Duodenal mucosa (tissue), 2 donors: Measurements from ENCODE around the gene CGAS.
"Not testable (repeated sequence)": the region's sequence is repeated elsewhere in the genome, so short reads cannot be mapped to it uniquely, and the experiment has no call there.

Experiments used
- H3K27ac ChIP-seq: one replicate; pipeline ENCODE4 v1.7.0; 2013; ENCODE audit warnings: low read depth, low read length
- H3K27me3 ChIP-seq, 2 donors: one replicate each; pipeline ENCODE4 v1.7.0; 2013; ENCODE audit warnings: low read length in 2 of 2, control low read depth in 1 of 2; ENCODE audit not compliant: insufficient read depth in 2 of 2, control insufficient read depth in 1 of 2
- H3K36me3 ChIP-seq, 2 donors: one replicate each; pipeline ENCODE4 v1.7.0; 2013; ENCODE audit warnings: low read length in 2 of 2, control low read depth in 1 of 2; ENCODE audit not compliant: insufficient read depth in 2 of 2, control insufficient read depth in 1 of 2
- H3K4me1 ChIP-seq, 2 donors: one replicate each; pipeline ENCODE4 v1.7.0; 2013; ENCODE audit warnings: low read length in 2 of 2, control low read depth in 1 of 2; ENCODE audit not compliant: insufficient read depth in 2 of 2, control insufficient read depth in 1 of 2
- H3K4me3 ChIP-seq, 2 donors: one replicate each; pipeline ENCODE4 v1.7.0; 2013; ENCODE audit warnings: low read length in 2 of 2, low read depth in 1 of 2
- H3K9ac ChIP-seq, 2 donors: one replicate each; pipeline ENCODE4 v1.7.0; 2013; ENCODE audit warnings: low read length in 2 of 2, low read depth in 1 of 2
- H3K9me3 ChIP-seq, 2 donors: one replicate each; pipeline ENCODE4 v1.7.0; 2013; ENCODE audit warnings: low read length in 2 of 2, control low read depth in 1 of 2; ENCODE audit not compliant: control insufficient read depth in 1 of 2

Gene CGAS

DNA sequence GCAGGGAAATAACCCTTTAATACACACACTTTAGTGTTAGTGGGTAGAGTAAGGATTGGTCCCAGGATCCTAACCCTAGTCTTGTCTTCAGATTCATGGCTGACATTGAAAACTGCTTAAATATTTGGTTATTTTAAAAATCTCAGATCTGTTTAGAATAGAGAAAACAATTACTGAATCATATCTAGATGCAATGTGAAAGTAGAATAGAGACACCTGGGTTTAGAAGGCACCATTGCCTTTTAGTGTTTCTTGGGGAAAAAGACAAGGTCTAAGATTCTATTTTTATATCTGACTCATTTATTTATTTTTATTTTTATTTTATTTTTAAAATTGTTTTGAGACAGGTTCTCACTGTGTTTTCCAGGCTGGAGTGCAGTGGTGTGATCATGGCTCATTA is 51.4 kb downstream of the CGAS start:
- Histone ChIP-seq H3K27me3 (no peaks in the 10 kb centered on the region), H3K4me1 (no peaks in the 10 kb centered on the region), H3K9me3 (no peaks in the 10 kb centered on the region), H3K9ac (no peak overlapping the region), H3K36me3 (no peaks in the 10 kb centered on the region), H3K4me3 (no peak overlapping the region), H3K27ac (no peak overlapping the region)

DNA sequence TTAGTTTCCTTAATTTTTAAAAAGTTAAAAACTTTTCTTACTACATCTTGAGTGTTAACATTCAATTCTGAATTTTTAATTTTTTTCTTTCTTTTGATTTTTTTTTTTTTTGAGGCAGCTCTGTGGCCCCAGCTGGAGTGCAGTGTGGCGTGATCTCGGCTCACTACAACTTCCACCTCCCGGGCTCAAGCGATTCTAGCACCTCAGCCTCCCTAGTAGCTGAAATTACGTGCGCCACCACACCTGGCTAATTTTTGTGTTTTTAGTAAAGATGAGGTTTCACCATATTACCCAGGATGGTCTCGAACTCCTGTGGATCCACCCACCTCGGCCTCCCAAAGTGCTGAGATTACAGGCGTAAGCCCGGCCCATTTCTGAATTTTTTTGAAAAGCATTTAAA is 56.2 kb downstream of the CGAS start:
- Histone ChIP-seq H3K36me3 (no peaks in the 10 kb centered on the region), H3K27ac (no peak overlapping the region), H3K4me1 (no peaks in the 10 kb centered on the region), H3K9me3 (no peaks in the 10 kb centered on the region), H3K27me3 (no peaks in the 10 kb centered on the region), H3K4me3 (no peak overlapping the region), H3K9ac (no peak overlapping the region)

DNA sequence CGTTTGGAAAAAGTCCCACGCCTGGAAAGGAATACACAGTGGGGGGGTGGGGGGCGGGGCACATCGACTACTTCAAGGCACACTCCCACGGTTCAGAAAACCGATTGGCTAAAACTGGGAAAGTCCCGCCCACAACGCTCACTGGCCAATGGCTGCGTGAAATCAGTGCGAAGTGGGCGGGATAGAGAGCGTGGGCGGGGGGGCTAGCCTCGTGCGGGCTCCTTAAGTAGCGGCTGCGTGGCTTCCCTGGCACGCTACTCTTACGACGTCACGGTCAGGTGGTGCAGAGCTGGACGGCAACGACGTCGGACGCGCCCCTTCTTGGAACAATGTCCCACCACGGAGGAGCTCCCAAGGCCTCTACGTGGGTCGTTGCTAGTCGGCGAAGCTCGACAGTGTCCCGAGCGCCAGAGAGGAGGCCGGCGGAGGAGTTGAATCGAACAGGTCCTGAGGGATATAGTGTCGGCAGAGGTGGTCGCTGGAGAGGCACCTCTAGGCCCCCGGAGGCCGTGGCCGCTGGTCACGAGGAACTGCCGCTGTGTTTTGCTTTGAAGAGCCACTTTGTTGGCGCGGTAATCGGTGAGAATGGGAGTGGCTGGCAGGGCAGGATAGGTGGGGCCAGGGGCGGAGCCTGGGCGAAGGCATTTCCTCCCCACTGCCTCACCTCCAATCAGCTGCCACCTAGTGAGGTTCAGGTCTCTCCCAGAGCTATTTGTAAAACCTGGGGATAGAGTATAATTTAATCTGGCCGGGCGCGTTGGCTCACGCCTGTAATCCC is 57.3 kb downstream of the CGAS start, which contains the start of gene DDX43:
Gene DDX43, plus strand, starts transcription at position 252 of the 778 bp plus-strand sequence. Its CDS starts 78 bp downstream, at position 330.
- H3K4me3 ChIP-seq = peak within 1 kb of the TSS; percentile 55 to 56
- no peaks in the 10 kb centered on the region for H3K9me3 ChIP-seq
- H3K36me3 ChIP-seq = no peaks in the 10 kb centered on the region
- H3K4me1 ChIP-seq = no peaks in the 10 kb centered on the region
- H3K9ac ChIP-seq = no peak within 1 kb of the TSS
- no peaks in the 10 kb centered on the region for H3K27me3 ChIP-seq
- peak within 1 kb of the TSS; percentile 32 for H3K27ac ChIP-seq

DNA sequence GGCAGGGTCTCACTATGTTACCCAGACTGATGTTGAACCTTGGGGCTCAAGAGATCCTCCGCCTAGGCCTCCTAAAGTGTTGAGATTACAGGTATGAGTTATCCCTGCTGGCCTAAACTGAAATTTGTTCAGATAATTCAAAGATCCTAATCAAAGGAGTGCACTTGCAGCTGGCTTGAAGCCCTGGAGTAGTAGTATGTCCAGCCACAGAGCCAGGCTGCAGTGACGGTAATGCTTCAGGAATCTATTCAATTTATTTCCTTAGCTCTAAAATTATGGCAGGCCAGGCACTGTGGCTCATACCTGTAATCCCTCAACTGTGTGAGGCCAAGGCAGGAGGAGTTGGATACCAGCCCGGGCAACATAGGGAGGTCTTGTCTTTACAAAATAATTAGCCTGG is 58.8 kb downstream of the CGAS start:
- Histone ChIP-seq H3K9me3 (no peaks in the 10 kb centered on the region), H3K4me3 (no peak overlapping the region), H3K27me3 (no peaks in the 10 kb centered on the region), H3K9ac (no peak overlapping the region), H3K27ac (no peak overlapping the region), H3K4me1 (peaks cover 3 to 4% of the 10 kb centered on the region in 2 donors), H3K36me3 (no peaks in the 10 kb centered on the region)

DNA sequence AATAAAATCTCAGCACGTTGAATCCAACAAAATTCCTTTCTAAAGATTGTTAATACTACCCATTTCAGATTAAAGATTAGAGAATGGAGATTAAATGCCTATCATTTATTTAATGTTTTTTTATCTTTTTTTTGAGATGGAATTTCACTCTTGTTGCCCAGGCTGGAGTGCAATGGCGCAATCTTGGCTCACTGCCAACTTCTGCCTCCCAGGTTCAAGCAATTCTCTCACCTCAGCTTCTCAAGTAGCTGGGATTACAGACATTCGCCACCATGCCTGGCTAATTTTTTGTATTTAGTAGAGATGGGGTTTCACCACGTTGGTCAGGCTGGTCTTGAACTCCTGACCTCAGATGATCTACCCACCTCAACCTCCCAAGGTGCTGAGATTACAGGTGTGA is 59.9 kb downstream of the CGAS start:
- H3K4me1 ChIP-seq, H3K27me3 ChIP-seq, H3K4me3 ChIP-seq, H3K27ac ChIP-seq, H3K36me3 ChIP-seq, H3K9me3 ChIP-seq, H3K9ac ChIP-seq: not testable (repeated sequence)

DNA sequence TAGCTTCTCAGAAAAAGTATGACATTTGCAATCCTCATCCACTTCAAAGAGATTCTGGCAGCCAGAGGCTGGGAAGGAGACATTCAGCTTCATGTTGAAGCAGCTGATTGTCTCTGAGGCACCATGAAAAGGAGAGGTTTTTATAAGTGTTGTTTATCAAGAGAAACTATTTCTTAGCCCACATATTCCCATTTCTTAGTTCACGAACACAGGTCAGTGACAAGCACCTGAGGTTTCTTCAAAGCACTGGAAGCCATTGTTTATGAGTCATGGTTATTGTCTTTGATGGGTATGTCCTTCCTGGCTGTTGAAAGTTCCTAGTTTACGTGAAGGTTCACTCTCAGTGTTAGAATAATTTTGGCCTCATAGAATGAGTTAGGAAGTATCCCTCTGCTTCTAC is 60.4 kb downstream of the CGAS start:
- Histone ChIP-seq H3K36me3 (no peaks in the 10 kb centered on the region), H3K4me1 (peaks cover 4 to 5% of the 10 kb centered on the region in 2 donors), H3K27ac (no peak overlapping the region), H3K9ac (no peak overlapping the region), H3K4me3 (no peak overlapping the region), H3K27me3 (no peaks in the 10 kb centered on the region), H3K9me3 (no peaks in the 10 kb centered on the region)

DNA sequence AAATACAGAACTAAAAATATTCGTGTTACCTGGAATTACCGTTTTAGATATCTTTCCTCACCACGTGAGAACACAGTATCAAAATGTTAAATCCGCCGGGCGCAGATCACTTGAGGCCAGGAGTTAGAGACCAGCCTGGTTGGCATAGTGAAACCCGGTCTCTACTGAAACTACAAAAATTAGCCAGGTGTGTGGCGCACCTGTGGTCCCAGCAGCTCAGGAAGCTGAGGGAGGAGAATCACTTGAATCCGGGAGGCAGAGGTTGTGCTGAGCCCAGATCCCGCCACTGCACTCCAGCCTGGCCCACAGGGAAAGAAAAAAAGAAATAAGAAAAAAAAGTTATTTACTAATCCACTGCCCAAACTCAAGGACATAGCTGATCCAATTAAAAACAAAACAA is 62.2 kb downstream of the CGAS start:
- H3K9ac ChIP-seq = no peak overlapping the region
- H3K9me3 ChIP-seq = no peaks in the 10 kb centered on the region
- peaks cover 4 to 5% of the 10 kb centered on the region in 2 donors for H3K4me1 ChIP-seq
- H3K27ac ChIP-seq = no peak overlapping the region
- H3K36me3 ChIP-seq = no peaks in the 10 kb centered on the region
- no peaks in the 10 kb centered on the region for H3K27me3 ChIP-seq
- no peak overlapping the region for H3K4me3 ChIP-seq

DNA sequence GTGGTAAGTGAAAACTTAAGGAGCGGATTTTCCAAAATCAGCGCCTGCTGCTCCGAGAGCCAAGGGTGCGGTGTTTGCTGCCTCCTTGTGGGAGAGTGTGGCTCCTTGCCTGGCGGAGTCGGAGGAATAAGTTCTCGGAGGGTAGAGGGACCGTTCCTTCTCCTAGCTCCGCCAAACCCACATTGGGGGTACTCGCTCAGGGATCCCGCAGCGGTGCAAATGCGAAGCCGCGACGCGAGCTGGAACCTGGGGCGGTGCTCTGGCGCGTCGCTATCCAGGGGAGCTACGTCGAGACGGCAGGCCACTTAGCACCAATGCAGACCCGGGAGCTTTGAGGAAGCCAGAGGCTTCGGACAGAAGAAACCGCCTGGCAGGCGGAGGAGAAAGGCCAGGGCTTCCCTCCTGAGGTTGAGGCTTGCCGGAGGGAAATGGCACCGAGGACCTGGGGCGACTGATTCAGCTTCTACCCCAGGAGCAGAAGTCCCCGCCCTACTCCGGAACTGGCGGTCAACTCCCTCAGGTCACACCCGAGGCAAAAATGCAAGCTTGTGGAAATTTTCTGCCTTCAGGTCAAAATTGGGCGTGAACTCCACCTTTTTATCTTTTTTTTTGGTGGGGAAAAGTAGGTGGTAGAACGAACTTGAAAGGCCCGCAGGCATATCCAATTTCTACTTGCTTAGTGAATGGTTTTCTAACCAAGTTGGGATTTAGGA is 63.1 kb downstream of the CGAS start:
- Histone ChIP-seq H3K4me1 (peaks cover 4 to 5% of the 10 kb centered on the region in 2 donors), H3K4me3 (peak overlapping the region; percentile 82 to 86), H3K36me3 (no peaks in the 10 kb centered on the region), H3K27me3 (no peaks in the 10 kb centered on the region), H3K9ac (peak overlapping the region; percentile 70 to 85), H3K27ac (no peak overlapping the region), H3K9me3 (no peaks in the 10 kb centered on the region)

DNA sequence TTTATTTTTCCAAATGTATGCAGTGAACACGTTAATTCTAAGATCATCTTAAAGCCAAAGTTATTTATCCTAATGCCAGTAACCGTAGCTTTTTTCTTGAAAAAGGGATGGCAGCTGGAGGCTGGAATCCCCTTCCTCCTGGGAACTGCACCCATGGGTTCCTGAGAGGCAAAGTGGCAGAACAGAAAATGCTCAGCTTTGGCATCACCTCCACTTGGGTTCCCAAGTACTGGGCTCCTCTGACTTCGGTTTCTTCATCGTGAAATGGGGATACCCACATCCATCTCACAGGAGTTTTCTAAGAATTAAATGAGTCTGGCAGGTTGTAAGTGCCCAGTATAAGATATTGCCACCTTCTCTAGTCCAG is 63.7 kb downstream of the CGAS start:
- peak overlapping the region; percentile 82 to 86 for H3K4me3 ChIP-seq
- no peaks in the 10 kb centered on the region for H3K9me3 ChIP-seq
- H3K9ac ChIP-seq = peak overlapping the region; percentile 70 to 85
- H3K27me3 ChIP-seq = no peaks in the 10 kb centered on the region
- no peak overlapping the region for H3K27ac ChIP-seq
- peaks cover 4 to 5% of the 10 kb centered on the region in 2 donors for H3K4me1 ChIP-seq
- no peaks in the 10 kb centered on the region for H3K36me3 ChIP-seq

DNA sequence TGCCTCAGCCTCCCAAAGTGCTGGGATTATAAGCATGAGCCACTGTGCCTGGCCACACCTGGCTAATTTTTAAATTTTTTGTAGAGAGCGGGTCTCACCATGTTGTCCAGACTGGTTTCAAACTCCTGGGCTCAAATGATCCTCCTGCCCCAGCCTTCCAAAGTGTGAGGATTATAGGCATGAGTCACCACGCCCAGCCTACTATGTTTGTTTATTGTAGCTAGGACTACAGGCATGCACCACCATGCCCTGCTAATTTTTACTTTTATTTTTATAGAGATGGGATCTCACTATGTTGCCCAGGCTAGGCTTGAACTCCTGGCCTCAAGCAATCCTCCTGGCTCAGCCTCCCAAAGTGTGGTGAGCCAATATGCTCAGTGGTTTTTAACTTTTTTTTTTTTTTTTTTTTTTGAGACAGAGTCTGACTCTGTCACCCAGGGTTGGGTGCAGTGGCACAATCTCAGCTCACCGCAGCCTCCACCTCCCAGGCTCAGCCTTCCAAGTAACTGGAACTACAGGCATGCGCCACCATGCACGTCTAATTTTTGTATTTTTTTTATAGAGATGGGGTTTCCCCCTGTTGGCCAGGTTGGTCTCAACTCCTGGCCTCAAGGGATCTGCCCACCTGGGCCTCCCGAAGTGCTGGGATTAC is 69.5 kb downstream of the CGAS start:
- H3K27ac ChIP-seq = no peak overlapping the region
- no peaks in the 10 kb centered on the region for H3K9me3 ChIP-seq
- H3K4me3 ChIP-seq = no peak overlapping the region
- H3K36me3 ChIP-seq = no peaks in the 10 kb centered on the region
- H3K27me3 ChIP-seq = no peaks in the 10 kb centered on the region
- H3K4me1 ChIP-seq = no peaks in the 10 kb centered on the region
- H3K9ac ChIP-seq = no peak overlapping the region
